A204.1 (cell line): ENCODE measurements around the gene KANSL1.
"Not testable (repeated sequence)": the region's sequence is repeated elsewhere in the genome, so short reads cannot be mapped to it uniquely, and the experiment has no call there.

Source experiments
- FAIRE-seq: peaks from 2 replicates; lab custom pipeline; 2012; peaks lifted over from hg19 to GRCh38; lab: Jason Lieb, UNC

Gene KANSL1

DNA sequence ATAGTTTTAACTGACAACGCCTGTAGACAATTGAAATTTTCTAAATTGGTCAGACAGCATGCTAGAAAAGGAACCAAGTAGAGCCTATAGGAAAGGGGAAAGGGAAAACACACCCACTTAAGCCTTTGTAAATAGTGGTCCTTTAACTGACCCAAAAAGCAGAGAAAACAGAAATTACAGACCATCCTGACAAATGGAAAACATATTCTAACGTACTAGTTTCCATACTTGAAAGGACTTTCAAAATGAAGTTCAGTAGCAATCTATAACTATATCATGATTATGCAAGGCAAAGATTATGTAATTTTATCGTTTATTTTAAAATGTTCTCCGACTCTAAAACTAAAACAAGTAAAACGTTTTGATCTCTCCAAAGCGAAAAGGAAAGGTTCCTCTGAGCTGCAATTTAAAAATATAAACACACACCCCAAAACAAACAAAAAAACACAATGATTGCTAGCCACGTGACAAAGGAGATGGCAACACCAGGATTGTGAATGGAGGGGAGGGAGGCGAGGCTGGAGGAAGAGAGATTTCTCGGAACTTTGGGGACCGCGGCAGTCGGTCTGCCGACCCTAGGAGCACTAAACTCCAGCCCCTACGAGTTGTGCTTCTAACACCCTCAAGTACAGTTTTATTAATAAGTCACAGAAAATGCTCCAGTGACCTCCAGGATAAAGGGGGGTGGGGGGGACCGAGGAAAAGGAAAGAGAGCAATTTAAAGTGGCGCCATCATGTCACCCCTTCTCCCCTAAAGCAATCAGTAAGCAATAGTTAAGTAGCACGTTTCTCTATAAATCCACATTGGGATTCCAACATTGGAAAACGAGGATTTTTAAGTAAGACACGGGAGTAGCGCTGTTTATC, 1.7 kb downstream of the KANSL1 start:
- FAIRE-seq, result no peak

DNA sequence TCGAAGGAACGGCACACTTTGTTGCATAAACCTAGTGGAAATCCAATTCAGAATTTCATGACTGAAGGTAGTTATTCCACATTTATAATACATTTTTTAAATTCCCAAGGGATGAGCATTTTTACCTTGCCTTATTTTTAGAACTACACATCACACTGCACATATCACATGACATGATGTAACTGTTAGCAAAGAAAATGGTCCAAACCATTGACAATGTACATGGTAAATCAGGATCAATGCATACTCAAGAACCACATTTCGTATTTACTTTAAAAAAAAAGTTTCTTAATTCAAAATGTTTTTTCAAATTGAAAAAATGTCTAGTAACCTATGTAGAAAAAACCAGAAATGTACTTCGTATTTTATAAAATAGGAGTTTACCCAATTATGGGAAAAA, 2.5 kb downstream of the KANSL1 start:
- no peak for FAIRE-seq

DNA sequence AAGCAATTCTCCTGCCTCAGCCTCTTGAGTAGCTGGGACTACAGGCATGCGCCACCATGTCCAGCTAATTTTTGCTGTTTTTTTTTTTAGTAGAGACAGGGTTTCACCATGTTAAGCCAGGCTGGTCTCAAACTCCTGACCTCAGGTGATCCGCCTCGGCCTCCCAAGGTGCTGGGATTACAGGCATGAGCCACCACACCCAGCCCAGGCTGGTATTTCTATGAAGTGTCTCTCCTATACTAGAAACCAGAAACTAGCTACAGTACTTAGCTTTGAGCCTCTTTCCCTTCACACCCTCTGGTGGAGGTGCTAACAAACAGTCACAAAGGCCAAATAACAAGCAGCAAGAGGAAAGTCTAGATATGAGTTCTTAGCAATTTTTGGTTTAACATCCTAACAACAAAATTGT, 6.4 kb downstream of the KANSL1 start:
- not testable (repeated sequence) for FAIRE-seq

DNA sequence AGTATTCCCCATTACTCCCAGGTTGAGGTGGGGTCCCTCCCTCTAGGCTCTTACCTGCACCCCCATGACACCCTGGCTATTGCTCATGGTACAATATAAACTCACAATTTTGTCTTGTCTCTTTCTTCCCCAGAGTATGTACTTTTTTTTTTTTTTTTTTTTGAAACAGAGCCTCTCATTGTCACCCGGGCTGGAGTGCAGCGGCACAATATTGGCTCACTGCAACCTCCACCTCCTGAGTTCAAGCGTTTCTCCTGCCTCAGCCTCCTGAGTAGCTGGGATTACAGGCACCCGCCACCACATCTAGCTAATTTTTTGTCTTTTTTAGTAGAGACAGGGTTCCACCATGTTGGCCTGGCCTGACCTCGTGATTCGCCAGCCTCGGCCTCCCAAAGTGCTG, 8.5 kb downstream of the KANSL1 start:
- no peak for FAIRE-seq

DNA sequence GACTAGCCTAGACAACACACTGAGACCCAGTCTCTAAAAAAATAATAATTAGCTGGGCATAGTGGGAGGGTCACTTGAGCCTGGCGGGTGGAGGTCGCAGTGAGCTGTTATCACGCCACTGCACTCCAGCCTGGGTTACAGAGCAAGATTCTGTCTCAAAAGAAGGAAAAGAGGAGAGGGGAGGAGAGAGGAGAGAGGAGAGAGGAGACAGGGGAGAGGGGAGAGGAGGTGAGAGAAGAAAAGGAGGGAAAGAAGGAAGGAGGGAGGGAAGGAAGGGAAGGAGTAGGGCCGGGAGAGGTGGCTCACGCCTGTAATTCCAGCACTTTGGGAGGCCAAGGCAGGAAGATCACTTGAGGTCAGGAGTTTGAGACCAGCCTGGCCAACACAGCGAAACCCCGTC, 9.8 kb downstream of the KANSL1 start:
- not testable (repeated sequence) for FAIRE-seq

DNA sequence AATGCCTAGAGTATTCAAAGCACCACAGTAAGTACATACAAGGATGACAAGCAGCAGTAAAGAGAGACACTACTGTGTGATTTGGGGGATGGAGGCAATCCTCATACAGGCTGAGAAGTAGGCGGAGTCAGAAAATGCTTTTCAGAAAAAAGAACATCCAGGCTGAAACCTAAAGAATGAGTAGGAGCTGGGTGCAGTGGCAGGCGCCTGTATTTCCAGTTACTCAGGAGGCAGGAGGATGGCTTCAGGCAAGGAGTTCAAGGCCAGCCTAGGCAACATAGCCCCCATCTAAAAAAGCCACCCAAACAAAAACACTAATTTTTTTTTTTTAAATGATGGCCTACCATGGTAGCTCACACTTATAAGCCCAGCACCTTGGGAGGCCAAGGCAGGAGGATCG, 10.3 kb downstream of the KANSL1 start:
- no peak for FAIRE-seq

DNA sequence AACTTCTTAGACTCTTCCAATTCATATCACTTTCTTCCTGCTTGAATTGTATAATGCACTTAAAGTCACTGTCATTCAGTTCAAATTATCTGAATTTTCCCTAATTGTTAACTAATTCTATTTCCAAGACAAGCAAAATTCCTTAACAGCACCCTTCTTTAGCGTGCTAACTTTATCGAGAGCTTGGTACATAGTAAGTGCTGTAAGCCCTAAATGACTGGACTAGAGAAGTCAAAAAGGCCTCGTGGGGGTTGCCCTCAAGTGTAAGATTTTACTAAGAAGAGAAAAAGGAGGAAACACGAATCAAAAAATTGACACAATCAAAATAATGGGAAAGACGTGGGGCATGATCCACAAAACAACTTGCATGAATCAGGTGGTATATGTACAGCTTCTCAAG, 11.3 kb downstream of the KANSL1 start:
- FAIRE-seq, result no peak

DNA sequence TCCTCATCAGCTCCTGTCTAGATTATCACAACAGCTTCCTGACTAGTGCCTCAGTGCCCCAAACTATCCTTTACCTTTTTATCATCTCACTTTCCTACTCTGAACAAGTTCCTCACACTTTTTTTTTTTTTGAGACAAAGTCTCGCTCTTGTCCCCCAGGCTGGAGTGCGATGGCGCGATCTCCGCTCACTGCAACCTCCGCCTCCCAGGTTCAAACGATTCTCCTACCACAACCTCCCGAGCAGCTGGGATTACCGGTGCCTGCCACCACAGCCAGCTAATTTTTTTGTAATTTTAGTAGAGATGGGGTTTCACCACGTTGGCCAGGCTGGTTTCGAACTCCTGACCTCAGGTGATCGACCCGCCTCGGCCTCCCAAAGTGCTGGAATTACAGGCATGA, 11.9 kb downstream of the KANSL1 start:
- FAIRE-seq, result not testable (repeated sequence)

DNA sequence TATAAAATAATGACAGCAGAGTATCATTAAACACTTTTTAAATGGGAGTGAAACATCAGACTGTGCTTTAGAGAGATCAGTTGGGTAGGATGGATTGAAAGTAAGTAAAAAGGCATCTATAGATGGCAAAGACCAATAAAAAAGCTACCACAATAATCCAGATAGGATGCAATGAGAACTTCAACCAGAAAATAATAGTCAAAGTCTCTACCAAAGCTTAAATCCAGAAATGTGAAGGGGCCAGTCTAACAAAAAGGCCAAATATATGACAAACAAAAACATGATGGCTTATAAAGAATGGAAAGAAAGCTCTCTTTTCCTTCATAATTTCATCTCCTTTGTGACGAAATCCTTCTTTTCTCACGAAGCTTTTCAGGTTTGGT, 12.3 kb downstream of the KANSL1 start:
- FAIRE-seq, result no peak

DNA sequence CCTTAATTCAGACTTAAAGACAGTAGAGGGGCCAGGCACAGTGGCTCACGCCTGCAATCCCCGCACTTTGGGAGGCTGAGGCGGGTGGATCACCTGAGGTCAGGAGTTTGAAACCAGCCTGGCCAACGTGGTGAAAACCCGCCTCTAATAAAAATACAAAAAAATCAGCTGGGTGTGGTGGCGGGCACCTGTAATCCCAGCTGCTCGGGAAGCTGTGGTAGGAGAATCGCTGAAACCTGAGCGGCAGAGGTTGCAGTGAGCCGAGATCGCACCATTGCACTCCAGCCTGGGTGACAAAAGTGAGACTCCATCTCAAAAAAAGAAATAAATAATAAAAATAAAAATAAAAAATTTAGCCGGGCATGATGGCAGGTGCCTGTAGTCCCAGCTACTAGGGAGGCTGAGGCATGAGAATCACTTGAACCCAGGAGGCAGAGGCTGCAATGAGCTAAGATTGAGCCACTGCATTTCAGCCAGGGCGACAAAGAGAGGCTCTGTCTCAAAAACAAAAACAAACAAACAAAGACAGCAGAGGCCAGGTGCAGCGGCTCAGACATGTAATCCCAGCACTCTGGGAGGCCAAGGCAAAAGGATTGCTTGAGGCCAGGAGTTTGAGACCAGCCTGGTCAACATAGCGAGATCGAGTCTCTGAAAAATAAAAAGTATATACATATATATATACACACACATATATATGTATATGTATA, 12.9 kb downstream of the KANSL1 start:
- not testable (repeated sequence) for FAIRE-seq

DNA sequence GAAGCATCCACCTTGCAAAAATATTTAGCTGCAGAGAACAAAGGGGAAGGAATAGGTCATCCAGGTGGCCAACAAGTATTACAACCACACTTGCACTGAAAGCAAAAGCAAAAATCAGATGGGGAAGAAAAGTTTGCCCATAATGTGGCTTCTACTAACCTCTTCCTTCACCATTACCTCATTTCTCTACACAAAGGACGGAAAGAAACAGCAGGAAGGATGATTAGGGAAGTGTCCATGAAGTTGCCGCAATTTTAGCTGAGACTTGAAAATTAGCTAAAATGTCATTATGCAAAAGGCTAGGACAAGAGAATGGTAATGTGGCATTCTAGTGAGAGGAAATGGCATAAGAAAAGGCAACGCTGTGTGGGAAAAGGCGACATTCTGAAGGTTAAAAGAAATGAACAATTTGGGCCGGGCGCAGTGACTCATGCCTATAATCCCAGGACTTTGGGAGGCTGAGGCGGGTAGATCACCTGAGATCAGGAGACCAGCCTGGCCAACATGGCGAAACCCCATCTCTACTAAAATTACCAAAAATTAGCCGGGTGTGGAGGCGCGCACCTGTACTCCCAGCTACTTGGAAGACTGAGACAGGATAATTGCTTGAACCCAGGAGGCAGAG, 13.7 kb downstream of the KANSL1 start:
- FAIRE-seq, result no peak

DNA sequence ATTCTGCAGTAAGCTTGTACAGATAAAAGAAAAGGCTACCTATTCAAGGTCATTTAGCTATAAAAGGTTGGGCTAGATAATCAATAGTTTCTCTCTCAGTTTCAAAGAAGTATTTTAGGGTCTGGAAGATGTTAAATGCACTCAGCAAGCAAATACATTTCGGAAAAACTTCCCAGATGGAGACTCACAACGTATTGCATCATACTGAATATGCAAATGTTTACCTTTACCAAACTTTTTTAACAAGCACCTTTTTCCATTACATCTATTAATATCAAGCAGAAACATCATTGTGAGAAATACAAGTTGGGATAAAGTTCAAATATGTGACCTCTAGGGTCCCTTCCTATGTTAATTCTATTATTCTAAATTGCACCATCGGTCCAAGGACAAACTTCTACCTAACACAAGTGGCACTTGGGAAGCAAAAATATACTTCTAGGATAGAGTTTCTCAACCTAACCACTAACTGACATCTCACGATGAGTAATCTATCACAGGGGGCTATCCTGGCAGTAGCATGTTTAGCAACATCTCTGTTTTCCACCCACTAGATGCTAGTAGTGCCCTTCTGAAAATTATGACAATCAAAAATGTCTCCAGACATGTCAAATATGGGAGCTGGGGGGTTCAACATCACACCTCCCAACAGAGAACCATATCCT, 14.5 kb downstream of the KANSL1 start:
- FAIRE-seq, result no peak

DNA sequence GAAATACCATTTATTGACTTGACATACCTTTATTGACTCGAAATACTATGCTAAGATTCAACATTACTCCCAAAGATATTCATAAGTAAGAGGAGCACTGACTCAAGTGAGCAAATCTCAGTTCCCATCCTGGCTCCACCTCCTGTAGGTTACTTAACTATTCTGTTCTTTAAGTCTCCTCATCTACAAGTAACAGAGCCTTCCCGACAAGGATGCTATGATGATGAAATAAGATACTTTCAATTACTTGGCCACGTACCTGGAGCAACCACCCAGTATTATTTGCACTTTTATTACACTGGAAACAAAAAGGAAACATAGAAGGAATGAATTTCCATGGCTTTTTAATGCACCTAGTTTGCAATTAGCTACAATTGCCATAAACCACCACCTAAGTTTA, 16.3 kb downstream of the KANSL1 start:
- no peak for FAIRE-seq

DNA sequence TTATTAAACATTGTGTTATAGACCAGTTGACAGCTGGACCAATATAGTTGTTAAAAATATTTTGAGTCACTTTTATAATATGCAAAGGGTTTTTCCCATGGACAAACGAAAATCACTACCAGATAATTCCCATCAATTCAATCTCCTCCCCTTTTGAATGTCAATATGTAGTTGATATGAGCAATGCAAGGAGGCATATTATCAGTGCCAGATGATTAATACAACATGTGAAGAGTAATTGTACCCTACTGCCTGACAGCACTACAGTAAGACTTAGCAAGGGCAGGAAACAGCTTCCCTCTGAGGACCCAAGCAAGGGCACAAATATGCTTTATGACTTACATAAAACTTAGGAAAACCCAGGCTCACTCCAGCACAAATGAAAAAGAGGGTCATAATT, 17.3 kb downstream of the KANSL1 start:
- no peak for FAIRE-seq

DNA sequence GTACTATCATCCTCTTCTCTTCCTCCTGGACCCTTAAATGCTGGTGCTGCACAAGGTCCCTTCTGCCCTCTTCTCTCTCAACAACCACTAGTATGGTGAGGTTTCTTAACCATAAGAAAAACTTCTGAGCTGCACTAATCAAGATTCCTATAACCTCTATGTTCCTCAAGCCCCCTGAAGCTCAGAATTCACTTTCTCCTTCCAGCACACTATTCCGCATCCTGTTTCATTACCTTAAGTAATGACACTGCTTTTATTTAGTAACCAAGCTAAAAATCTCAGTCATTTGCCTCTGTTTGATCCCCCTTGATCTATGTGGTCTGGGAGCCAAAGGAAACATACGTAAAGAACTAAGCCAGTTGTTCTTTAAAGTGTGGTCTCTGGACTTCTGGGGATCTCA, 20.1 kb downstream of the KANSL1 start:
- no peak for FAIRE-seq

DNA sequence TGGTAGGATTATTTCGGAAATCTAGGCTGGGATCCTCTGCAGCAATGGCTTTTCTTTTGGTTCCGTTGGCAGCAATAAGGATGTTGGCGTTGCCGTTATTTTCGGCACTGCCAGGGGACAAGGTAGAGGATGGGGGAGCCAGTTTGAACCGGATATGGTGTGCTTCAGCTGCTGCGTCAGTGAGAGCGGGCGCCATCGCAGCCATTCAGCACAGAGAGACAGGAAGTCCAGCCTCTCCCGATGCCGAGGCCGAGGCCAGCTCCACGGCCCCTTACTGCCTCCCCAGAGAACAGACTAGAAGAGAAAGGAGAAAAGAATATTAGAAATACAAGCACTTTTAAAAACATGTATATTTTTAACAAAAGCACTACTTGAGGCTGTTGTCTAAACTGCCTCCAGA, 21.3 kb downstream of the KANSL1 start:
- no peak for FAIRE-seq

DNA sequence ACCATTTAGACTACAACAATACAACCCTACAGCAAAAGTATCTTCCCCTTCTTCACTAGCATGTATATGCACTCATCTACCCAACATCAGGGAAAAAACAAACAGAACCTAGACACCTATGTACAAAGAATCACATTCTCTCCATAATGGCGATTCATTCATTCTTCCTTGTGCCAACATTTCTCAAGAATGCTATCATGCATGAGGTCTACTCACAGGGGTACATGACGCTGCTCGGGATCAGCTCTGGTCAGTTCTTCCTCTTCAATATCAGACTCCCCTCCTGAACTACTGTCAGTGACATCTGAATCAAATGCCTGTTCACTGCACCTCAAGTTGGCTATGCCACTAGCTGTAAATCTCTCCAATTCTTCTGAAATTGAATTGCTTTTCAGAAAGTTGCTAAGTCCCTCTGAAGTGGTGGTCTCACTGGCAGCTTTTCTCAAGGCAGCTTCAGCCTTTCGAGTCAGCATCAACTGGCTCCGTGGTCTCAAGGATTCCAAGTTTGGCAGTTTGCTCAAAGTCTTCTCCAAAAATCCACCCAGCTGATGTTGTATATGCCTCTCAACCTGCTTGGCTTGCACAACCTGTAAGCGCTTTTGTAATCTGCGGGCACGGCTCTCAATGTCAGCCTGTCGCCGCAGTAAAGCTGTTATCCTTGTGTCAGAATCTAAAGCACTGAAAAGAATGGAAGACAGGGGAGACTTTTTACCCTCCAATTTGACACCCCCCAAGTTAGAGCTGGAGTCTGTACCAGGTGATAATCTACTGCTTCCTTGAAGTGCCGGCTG, 22.4 kb downstream of the KANSL1 start:
- no peak for FAIRE-seq

DNA sequence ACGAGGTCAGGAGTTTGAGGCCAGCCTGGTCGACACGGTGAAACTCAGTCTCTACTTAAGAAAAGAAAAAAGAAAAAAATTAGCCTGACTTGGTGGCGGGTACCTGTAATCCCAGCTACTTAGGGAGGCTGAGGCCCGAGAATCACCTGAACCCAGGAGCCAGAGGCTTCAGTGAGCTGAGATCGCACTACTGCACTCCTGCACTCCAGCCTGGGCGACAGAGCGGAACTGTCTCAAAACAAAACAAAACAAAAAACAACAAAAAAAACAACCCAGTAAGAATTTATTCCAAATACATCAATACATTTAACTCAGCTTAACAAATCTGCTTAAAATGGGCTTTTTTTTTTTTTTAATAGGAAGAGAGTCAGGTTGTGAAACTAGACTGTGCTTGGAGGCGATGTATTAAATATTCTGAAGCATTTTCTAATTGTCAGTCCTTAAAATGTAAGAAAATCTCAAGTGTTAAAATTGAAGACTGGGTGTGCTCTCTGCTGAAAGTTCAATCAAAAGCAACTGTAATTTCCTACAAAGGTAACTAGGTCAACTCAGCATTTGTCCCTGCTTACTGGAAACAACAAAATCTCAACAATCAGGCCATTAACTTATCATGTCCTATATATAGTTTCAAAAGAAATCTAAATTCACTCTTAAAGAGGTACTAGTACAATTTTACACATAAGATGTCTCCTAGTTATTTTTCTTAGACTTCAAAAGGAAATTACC, 23.2 kb downstream of the KANSL1 start:
- no peak for FAIRE-seq

DNA sequence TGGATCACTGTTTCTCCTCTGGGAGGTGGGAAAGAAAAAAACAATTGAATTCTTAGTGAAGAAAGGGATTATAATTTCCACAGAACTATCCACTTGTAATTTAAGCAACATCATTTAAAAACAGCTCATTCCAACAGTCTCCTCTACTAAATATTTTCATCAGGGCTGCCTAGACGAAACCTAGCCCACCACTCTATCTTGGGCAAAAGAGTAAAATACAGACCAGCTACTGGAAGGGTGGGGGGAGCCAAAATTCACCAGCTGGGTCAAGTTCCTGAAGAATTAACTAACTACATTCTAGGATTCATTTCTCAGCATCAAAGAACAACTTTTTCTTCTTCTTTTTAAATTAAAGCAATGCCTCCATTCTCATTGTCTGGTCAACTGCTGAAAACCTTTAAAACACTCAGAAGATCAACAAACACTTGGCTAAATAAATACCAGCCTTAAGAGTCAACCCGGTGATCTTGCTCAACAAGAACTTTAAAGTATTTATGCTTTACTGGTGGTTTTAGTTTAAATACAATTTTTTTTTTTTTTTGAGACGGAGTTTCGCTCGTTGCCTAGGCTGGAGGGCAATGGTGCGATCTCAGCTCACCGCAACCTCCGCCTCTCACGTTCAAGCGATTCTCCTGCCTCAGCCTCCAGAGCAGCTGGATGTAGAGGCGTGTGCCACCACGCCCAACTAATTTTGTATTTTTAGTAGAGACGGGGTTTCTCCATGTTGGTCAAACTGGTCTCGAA, 25.2 kb downstream of the KANSL1 start:
- FAIRE-seq, result no peak

DNA sequence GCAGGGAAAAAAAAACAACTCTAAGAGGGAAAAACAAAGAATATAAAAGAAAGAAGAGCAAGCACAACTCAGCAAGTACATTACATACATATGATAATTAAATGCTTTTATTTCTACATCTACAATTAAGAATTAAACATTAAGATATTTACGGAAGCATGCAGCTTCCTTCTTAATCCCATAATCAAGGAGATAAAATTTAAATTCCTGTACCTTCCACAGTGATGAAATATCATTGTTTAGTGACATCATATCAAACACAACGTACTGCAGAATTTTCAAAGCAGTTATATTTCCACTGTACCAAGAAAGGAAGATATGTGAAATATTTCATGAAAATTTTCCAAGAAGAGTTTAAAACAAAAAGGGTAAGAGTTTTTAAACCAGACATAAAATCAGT, 26.0 kb downstream of the KANSL1 start:
- FAIRE-seq, result no peak
